Stimulated activated CD4-positive, alpha-beta T cell treated with anti-CD3 and anti-CD28 coated beads, Interleukin-4, amount 100 ng/mL, for 4 hours (primary cell): ENCODE results near the gene HAUS6.
"Not testable (repeated sequence)": the region's sequence is repeated elsewhere in the genome, so short reads cannot be mapped to it uniquely, and the experiment has no call there.

Source experiments
- DNase-seq, 2 experiments: peaks; one replicate each; pipeline ENCODE4 v3.0.0-alpha.2; 2020

Gene HAUS6

DNA sequence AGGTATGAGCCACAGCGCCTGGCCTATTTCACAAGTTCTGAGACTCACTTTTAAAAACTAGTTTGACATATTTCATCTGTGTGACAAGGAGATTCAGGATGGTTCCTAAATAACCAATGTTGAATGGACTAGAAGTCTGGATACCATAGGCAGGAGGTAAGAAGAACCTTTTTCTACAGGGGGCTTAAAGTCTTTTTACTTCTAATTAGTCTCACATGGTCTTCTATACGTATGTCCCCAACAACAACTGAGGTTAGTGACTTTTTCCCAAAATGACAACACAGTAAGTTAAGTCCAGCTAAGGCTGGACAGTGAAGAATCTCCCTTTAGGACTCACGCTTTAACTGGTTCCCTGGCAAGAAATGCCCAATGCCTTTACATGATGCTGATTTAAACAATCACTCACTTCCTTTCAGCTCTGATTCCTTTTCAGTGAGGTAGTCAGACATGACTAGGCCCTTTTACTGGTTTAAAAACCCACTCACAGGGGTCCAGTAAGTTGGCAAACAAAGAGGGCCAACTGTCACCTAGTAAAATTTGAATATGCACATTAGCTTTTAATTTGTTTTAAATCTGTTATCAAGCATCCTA lies 12.1 kb upstream of the HAUS6 start:
- DNase-seq = no peak

- DNase-seq = no peak
Observed at GRCh38 chr9:19113964-19114679, 11.4 kb upstream of the HAUS6 start.

- not testable (repeated sequence) for DNase-seq
Observed at GRCh38 chr9:19113064-19113611, 10.4 kb upstream of the HAUS6 start.

DNA sequence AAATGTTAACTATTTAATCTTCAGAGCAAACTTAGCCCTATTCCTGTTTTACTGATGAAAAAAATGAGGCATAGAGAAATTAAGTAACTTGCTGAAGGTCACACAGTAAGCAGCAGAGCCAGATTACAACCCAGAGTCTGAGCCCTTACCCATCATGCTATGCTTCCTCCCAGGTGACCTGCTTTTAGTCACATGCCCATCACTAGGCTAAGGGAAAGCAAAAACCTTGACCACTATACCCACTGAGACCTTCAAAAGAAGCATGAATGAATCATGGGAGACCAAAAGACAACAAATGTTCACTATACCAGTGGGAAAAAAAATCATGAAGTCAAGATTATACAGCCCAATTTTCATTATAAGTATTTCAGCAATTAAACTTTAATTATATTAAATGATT lies 5.3 kb upstream of the HAUS6 start:
- DNase-seq = no peak

DNA sequence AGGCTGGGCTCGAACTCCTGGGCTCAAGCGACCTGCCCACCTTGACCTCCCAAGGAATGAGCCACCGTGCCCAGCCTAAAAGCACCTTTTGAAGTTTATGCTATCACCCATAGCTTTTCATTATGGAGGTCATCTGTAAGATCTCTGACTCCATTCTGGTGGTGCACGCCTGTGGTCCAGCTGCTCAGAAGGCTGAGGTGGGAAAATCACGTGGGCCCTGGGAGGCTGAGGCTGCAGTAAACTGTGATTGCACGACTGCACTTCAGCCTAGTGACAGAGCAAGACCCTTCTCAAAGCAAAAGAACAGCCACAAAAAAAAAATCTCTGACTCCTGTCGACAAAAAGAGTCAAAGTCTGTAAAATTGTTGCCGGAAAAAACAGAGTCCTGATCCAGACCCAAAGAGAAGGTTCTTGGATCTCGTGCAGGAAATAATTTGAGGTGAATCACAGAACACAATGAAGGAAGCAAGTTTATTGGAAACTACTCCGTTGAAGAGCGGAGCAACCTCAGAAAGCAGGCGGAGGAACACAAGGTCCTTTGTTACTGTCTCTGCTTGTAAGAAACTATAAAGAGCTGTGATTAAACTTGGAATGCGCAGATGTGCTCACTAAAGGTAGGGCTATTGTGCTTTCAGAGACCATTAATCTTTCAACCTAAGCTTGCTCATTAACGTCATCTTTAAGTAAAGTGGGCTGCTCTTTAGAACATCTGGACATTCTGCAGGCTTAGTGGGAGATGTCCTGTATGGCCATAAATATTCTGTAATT lies 2.0 kb upstream of the HAUS6 start:
- DNase-seq = no peak

GRCh38 chr9:19102181-19102630 lies 498 bp downstream of the HAUS6 start:
- DNase-seq = peak; percentile 2 to 3

DNA sequence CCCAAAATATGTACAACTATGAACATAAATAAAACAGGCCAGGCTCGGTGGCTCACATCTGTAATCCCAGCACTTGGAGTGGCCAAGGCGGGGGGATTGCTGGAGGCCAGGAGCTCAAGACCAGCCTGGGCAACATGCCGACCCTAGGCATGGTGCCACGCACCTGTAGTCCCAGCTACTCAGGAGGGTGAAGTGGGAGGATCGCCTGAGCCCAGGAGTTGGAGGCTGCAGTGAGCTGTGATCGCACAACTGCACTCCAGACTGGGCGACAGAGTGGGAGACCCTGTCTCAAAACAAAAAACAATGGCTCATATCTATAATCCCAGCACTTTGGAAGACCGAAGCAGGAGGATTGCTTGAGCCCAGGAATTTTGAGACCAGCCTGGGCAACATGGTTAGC lies 1.5 kb downstream of the HAUS6 start:
- DNase-seq = no peak

- not testable (repeated sequence) for DNase-seq
Observed at GRCh38 chr9:19097431-19097830, 5.3 kb downstream of the HAUS6 start.

GRCh38 chr9:19087106-19088000 lies 15.4 kb downstream of the HAUS6 start:
- no peak for DNase-seq

- no peak for DNase-seq
Observed at GRCh38 chr9:19085295-19085694, 17.4 kb downstream of the HAUS6 start.

GRCh38 chr9:19074836-19075235 lies 27.9 kb downstream of the HAUS6 start:
- no peak for DNase-seq

- DNase-seq = no peak
Observed at GRCh38 chr9:19074229-19074628, 28.5 kb downstream of the HAUS6 start.

DNA sequence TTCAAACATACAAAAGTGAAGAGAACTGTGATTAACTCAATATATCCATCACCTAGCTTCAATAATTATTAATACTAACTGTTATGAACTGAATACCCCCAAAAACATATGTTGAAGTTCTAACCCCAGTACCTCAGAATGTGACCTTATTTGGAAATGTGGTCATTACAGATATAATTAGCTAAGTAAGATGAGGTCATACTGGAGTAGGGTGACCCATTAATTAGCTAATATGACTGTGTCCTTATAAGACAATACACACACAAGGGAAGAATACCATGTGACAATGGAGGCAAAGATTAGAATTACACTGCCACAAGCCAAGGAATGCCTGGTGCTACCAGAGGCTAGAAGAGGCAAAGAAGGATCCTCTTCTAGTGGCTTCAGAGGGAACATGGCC lies 45.7 kb downstream of the HAUS6 start:
- no peak for DNase-seq

GRCh38 chr9:19050637-19051591 lies 51.8 kb downstream of the HAUS6 start:
- DNase-seq = no peak

- no peak for DNase-seq
Observed at GRCh38 chr9:19049917-19050636, 52.6 kb downstream of the HAUS6 start.

GRCh38 chr9:19048966-19049916 lies 53.5 kb downstream of the HAUS6 start, which contains the start of gene RRAGA:
Gene RRAGA, plus strand, starts transcription at chr9:19049427. Its CDS starts 233 bp downstream, at chr9:19049660.
- peak; percentile 89 to 90 for DNase-seq

GRCh38 chr9:19036611-19037010 lies 66.1 kb downstream of the HAUS6 start:
- no peak for DNase-seq

DNA sequence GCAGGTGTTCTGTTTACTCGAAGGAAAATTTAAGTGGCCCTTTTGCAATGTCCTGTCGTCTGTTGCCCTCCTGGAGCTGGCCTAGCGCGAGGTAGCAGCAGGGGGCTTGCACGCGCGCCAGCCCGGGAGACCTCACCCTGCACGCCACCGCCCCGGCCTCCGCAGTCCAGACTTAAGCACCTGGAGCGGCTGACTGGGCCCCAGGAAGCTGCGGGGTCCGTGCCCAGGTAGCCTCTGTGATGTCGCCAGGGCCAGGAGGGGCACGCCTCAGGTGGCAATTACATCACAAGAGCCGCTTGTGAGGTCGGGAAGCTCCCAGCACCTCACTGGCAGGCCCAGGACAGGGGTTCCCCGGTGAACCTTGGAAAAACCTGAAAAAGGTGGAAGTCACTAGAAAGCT lies 69.7 kb downstream of the HAUS6 start, which contains the start of gene SAXO1:
Gene SAXO1, minus strand, starts transcription at position 195 of the 400 bp plus-strand sequence. CDS start 301 bp downstream, outside the sequence.
- DNase-seq = no peak

DNA sequence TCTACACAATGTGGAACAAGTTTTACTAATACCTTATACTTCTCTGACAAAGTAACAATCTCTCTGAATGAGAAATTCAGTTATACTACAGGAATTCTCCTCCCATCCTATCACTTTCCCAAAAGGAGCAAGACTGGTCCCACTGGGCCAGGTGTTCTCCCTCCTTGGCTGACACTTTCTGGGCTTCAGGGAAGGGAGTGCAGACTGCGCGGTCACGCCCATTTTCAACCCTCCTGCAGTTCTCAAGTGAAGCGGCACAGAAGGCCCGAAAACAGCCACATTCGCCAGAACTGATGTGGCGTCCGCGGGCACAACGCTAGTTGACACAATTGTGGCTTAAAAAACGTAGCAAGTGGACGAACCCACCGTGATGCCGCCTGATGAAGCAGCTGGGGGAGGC lies 70.3 kb downstream of the HAUS6 start:
- DNase-seq = no peak
